ENCODE measurements around the gene ADAMTSL3. TPM values are rescaled to one million over a fixed set of nuclear protein-coding genes. Genes with fewer than 3 reads are reported as not detected.

ADAMTSL3 gene
- total RNA-seq, 2 donors from 2014 or later: not detected

DNA sequence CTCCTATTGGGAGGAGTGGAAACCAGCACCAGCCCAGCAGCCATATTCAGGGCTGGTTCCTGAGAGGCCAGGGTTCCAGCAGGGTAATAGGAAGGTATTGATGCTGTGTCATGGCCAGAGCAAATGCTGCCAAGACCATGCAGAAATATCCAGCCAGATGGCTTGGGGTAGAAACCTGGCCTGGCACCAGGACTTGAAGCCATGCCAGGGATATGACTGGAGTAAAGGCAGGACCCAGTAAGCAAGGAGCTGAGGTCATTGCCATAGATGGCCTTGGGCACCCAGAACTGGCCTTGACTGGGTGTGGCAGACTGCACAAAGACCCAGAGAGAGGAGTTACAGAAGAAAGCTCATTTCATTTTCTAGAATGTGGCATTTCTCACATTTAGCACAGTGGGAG lies 324.1 kb downstream of the ADAMTSL3 start:
- H3K27me3 Mint-ChIP-seq: peaks cover 0 to 4% of the 10 kb centered on the region in 2 donors
- no peak overlapping the region for H3K27ac Mint-ChIP-seq
- H3K36me3 Mint-ChIP-seq: no peaks in the 10 kb centered on the region
- no peak for DNase-seq (ENCODE audit: low spot score)
- ATAC-seq: no peak
- no peaks in the 10 kb centered on the region for H3K4me1 Mint-ChIP-seq (ENCODE audit: low read depth in 2 of 2)
- no peak overlapping the region for H3K4me3 Mint-ChIP-seq
- no peaks in the 10 kb centered on the region for H3K9me3 Mint-ChIP-seq

DNA sequence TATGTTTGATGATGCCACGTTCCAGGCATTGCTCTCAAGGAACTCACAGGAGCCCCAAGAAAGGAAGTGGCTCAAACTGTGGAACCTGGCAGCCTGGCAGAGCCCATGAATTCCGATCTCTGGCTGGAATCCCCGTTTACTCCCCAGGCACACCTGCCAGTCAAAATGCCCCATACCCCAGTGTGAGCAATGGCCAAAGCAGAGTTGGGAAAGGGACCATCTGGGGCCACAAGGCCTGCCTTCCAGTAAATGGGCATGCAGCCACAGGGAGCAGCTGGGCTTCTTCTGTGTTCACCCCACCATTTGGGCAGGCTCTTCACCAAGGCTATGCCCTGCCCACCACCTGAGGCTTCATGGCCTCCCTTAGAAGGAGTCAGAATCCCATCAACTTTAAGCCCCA lies 324.7 kb downstream of the ADAMTSL3 start:
- no peaks in the 10 kb centered on the region for H3K4me1 Mint-ChIP-seq (ENCODE audit: low read depth in 2 of 2)
- H3K27me3 Mint-ChIP-seq: peaks cover 0 to 4% of the 10 kb centered on the region in 2 donors
- ATAC-seq (no peak), DNase-seq (ENCODE audit: low spot score) (no peak)
- no peaks in the 10 kb centered on the region for H3K9me3 Mint-ChIP-seq
- H3K27ac Mint-ChIP-seq: no peak overlapping the region
- H3K36me3 Mint-ChIP-seq: no peaks in the 10 kb centered on the region
- H3K4me3 Mint-ChIP-seq: no peak overlapping the region

DNA sequence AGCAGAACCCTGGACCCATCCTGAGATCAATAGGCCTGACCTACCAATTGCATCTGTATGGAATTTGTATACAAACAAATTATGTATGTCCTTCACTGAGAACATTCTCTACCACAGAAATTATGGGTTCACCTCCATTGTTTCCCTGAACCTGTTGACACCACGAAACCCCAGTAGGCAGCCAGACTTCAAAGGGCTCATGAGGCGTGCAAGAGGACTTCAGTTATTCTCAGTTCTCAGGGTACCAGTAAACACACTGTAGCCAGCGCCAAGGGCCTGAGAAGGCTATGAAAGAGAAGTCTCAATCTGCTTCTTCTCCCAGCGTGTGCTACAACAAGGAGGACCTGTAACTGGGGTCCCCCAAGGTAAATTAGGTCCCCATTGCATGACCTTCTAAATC lies 326.7 kb downstream of the ADAMTSL3 start:
- no peak for ATAC-seq
- H3K27ac Mint-ChIP-seq: no peak overlapping the region
- no peaks in the 10 kb centered on the region for H3K27me3 Mint-ChIP-seq

DNA sequence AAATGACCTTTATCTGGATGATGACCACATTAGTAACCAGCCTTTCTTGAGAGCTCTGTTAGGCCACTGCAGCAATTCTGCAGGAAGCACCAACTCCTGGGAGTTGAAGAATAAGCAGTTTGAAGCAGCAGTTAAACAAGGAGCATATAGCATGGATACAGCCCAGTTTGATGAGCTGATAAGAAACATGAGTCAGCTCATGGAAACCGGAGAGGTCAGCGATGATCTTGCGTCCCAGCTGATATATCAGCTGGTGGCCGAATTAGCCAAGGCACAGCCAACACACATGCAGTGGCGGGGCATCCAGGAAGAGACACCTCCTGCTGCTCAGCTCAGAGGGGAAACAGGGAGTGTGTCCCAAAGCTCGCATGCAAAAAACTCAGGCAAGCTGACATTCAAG lies 328.8 kb downstream of the ADAMTSL3 start:
- Mint-ChIP-seq H3K36me3 (no peaks in the 10 kb centered on the region), H3K27me3 (peaks cover 0 to 3% of the 10 kb centered on the region in 2 donors), H3K4me1 (ENCODE audit: low read depth in 2 of 2) (no peaks in the 10 kb centered on the region), H3K9me3 (no peaks in the 10 kb centered on the region), H3K4me3 (no peak overlapping the region), H3K27ac (no peak overlapping the region)
- DNase-seq (ENCODE audit: low spot score) (no peak), ATAC-seq (no peak)

More for the DNA sequence above, 326.7 kb downstream of the ADAMTSL3 start:
- DNase-seq (ENCODE audit: low spot score): no peak
- Mint-ChIP-seq H3K4me3 (no peak overlapping the region), H3K9me3 (no peaks in the 10 kb centered on the region), H3K4me1 (ENCODE audit: low read depth in 2 of 2) (no peaks in the 10 kb centered on the region), H3K36me3 (no peaks in the 10 kb centered on the region)

DNA sequence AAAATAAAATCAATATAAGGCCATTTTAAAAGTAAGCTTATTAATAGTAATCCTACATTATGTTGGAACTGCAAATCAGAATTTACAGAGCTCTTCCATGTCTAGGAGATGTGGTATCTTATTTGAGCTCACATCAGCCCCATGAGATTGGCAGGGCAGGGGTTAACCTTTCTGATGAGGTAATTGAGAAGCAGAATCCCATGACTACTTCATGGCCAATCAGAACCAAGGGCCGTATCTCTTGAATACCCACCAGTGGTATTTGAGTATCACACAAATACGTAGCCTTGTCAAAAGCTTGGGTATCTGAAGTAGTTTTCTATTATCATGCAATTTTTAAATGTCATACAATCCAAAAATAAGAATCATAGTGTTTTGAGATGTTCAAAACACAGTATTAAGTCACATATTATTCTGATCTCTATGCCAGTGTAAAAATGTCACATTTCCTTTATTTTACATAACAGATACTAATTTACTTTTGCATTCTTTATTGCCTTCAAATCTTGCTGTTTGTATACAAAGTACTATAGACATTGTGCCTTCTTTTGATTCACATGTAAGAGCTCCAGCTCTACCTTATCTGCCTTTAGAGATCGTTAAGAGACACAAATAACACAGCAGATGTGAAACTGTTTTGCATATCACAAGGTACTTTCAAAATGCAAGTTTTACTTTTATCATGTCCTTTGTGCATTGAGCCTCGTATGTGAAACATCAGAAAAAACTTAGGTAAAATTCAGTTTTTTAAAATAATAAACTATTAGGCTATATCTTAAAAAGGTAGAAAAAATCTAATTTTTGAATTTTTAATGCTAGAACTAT lies 329.9 kb downstream of the ADAMTSL3 start:
- no peak for DNase-seq (ENCODE audit: low spot score)
- Mint-ChIP-seq H3K4me1 (ENCODE audit: low read depth in 2 of 2) (no peaks in the 10 kb centered on the region), H3K27me3 (peaks cover 0 to 3% of the 10 kb centered on the region in 2 donors), H3K27ac (no peak overlapping the region), H3K4me3 (no peak overlapping the region), H3K9me3 (no peaks in the 10 kb centered on the region), H3K36me3 (no peaks in the 10 kb centered on the region)
- no peak for ATAC-seq

DNA sequence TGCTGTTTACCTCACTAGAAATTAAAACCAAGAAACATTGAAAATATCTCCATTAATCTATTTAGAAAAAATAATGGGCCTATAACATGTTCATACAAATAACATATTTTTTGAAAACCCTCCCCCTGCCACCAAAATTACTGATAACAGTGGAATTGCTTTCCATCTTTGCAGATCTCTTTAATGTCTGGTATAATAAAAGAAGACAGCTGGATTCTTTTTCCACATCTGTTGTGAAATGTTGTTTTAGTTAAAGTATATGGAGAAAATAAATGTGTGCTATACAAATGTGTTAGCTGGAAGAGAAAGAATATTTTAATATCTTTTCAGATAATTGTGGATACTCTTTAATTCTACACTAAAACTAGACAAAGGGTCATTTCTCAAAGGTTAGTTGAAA lies 330.7 kb downstream of the ADAMTSL3 start:
- DNase-seq (ENCODE audit: low spot score) (no peak), ATAC-seq (no peak)
- Mint-ChIP-seq H3K4me3 (no peak overlapping the region), H3K27me3 (peaks cover 0 to 3% of the 10 kb centered on the region in 2 donors), H3K9me3 (no peaks in the 10 kb centered on the region), H3K36me3 (no peaks in the 10 kb centered on the region), H3K27ac (no peak overlapping the region), H3K4me1 (ENCODE audit: low read depth in 2 of 2) (no peaks in the 10 kb centered on the region)

DNA sequence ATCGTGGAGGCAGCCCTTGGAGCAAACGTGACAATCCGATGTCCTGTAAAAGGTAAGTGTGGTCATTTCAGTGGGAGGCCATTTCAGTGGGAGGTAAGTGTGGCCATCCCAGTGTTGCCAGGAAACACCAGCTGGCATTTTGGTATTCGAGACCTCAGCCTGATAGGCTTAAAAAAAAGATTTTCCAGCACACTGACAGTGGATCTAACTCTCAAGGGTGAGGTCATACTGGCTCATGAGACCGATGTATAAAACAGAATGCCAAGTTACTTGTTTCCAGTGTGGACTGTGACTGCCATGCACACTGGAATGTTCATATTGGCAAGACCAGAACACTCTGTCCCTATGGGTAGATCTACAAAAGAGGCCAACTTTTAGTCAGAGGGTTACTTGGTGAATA lies 337.2 kb downstream of the ADAMTSL3 start:
- Mint-ChIP-seq H3K36me3 (no peaks in the 10 kb centered on the region), H3K27ac (no peak overlapping the region), H3K27me3 (peaks cover 0 to 3% of the 10 kb centered on the region in 2 donors), H3K4me3 (no peak overlapping the region), H3K9me3 (no peaks in the 10 kb centered on the region), H3K4me1 (ENCODE audit: low read depth in 2 of 2) (no peaks in the 10 kb centered on the region)
- ATAC-seq: no peak
- DNase-seq (ENCODE audit: low spot score): no peak

DNA sequence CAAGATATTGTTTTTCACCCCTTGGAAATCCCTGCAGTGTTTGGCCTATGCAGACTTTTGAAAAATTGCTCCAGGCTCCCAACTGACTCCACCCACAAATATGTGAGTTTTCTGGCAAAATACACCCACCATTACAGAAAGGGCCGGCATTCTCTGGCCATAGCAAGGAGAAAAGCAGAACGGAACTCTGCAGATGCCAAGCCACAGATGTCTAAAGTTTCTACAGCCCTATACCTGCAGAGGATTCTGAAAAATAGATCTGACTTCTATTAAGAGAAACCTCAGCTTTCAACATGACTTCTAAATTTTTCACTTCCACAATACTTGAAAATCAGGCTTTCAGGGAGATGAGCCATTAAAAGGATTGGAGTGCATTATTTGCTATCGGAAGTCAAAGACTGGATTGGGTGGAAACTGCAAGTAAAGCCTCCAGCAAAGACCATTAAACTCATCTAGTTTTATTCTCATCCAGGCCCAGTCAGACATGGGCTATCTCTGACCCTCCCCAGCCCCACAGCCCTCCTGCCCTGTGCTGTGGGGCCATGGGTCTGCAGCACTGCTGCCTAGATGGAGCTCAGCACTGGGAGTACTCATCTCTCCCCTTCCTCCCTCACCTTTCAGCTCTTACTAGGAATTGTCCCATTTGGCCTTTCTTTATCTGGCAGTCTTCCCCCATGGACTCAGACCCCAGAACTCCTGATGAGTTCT lies 338.6 kb downstream of the ADAMTSL3 start:
- ATAC-seq (no peak), DNase-seq (ENCODE audit: low spot score) (no peak)
- H3K4me1 Mint-ChIP-seq (ENCODE audit: low read depth in 2 of 2): no peaks in the 10 kb centered on the region
- peaks cover 0 to 2% of the 10 kb centered on the region in 2 donors for H3K27me3 Mint-ChIP-seq
- no peak overlapping the region for H3K27ac Mint-ChIP-seq
- no peaks in the 10 kb centered on the region for H3K36me3 Mint-ChIP-seq
- H3K4me3 Mint-ChIP-seq: no peak overlapping the region
- H3K9me3 Mint-ChIP-seq: no peaks in the 10 kb centered on the region

DNA sequence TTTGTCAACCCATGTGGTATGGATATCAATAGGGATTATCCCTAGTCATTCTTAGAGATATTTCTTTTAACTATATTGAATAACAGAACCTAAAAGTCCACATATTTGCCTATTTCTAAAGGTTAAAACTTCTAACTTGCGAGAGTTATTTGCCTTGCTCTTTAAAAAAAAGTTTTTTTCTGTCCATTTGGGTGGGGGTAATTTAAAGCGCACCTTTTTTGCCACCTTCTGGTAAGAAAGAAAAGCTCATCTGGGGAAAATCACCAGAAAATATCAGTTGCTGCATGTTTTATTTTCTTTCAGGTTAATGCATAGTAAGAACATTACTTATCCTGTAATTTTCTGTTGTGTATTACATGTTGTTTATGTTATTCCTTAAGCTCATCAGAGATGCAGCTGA lies 339.7 kb downstream of the ADAMTSL3 start:
- H3K4me1 Mint-ChIP-seq (ENCODE audit: low read depth in 2 of 2): no peaks in the 10 kb centered on the region
- no peak overlapping the region for H3K27ac Mint-ChIP-seq
- ATAC-seq: no peak
- no peaks in the 10 kb centered on the region for H3K27me3 Mint-ChIP-seq
- no peak overlapping the region for H3K4me3 Mint-ChIP-seq
- no peak for DNase-seq (ENCODE audit: low spot score)
- no peaks in the 10 kb centered on the region for H3K36me3 Mint-ChIP-seq
- H3K9me3 Mint-ChIP-seq: no peaks in the 10 kb centered on the region

DNA sequence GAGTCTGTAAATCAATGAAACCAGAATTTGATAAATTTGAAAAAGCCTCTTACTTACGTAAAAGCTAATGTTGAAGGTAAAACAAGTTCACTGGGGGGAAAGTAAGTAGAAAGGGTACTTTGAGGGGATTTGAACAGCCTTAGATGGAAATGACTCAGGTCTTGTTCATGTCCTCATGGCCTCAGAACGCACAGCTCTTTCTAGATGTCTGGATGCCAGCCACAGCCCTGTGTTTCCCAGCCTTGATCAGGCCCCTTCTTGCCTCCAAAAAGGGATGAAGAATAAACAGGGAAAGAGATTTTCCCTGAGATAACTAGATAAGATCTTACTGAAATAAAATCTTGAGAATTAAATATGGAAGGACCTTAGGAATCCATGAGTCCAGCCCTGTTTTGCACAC lies 344.6 kb downstream of the ADAMTSL3 start:
- Mint-ChIP-seq H3K27ac (no peak overlapping the region), H3K4me1 (ENCODE audit: low read depth in 2 of 2) (no peaks in the 10 kb centered on the region), H3K9me3 (no peaks in the 10 kb centered on the region), H3K4me3 (no peak overlapping the region), H3K27me3 (peaks cover 0 to 7% of the 10 kb centered on the region in 2 donors), H3K36me3 (no peaks in the 10 kb centered on the region)
- no peak for DNase-seq (ENCODE audit: low spot score)
- no peak for ATAC-seq

DNA sequence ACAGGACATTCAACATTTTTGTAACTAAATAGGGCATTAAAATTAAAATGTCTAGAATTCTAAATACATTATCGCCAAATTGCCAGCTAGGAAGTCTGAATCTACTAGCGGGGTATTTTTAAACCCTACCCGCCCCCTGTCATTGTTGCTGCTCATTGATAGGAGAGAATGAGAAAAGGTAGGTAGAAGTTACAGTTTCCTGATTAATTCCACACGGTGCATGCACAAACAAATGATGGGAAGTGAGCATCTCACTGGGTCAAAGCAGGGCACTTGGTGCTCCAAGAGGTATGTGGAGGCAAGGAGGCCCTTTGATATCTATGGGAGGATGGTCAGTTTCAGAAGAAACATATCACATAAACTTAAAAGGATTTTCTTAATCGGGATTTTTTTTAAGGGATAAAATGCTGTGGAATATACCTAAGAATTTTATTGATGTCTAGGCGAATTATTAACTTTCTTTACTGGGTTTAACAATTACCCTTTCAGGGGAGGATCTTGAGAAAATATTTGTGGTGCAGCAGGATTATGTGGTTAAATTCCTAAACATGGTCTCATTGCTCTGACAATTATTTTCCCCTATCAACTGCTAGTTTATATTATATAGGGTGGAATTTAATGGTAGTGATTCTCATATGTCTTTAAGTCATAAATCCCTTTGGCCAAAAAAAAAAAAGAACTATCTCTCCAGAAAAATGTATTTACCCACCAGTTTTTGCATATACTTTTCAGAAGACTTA lies 345.6 kb downstream of the ADAMTSL3 start:
- H3K27me3 Mint-ChIP-seq: peaks cover 0 to 7% of the 10 kb centered on the region in 2 donors

DNA sequence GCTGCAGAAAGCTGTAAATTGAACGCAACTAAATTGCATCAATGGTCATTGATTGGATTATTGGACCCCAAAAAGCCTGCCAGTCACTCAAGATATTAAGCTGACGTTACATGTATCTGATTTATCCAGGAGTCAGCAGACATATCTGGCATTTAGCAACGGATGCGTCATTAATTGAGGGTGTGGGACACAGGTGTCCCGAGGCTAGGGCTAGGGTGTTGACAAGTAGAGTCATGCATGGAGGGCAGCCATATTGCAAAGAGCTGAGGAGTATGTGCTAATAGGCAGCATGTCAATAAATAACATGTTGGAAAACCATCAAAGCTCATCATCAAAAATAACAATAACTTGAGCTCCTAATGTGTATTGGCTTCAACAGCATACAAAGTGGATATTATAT lies 347.1 kb downstream of the ADAMTSL3 start:
- peaks cover 0 to 7% of the 10 kb centered on the region in 2 donors for H3K27me3 Mint-ChIP-seq
- no peak overlapping the region for H3K4me3 Mint-ChIP-seq
- H3K4me1 Mint-ChIP-seq (ENCODE audit: low read depth in 2 of 2): no peaks in the 10 kb centered on the region
- ATAC-seq (no peak), DNase-seq (ENCODE audit: low spot score) (no peak)
- H3K27ac Mint-ChIP-seq: no peak overlapping the region
- no peaks in the 10 kb centered on the region for H3K36me3 Mint-ChIP-seq
- H3K9me3 Mint-ChIP-seq: no peaks in the 10 kb centered on the region

More for the DNA sequence above, 345.6 kb downstream of the ADAMTSL3 start:
- no peaks in the 10 kb centered on the region for H3K4me1 Mint-ChIP-seq (ENCODE audit: low read depth in 2 of 2)
- H3K36me3 Mint-ChIP-seq: no peaks in the 10 kb centered on the region
- no peaks in the 10 kb centered on the region for H3K9me3 Mint-ChIP-seq
- no peak for DNase-seq (ENCODE audit: low spot score)
- no peak for ATAC-seq
- no peak overlapping the region for H3K4me3 Mint-ChIP-seq
- no peak overlapping the region for H3K27ac Mint-ChIP-seq

DNA sequence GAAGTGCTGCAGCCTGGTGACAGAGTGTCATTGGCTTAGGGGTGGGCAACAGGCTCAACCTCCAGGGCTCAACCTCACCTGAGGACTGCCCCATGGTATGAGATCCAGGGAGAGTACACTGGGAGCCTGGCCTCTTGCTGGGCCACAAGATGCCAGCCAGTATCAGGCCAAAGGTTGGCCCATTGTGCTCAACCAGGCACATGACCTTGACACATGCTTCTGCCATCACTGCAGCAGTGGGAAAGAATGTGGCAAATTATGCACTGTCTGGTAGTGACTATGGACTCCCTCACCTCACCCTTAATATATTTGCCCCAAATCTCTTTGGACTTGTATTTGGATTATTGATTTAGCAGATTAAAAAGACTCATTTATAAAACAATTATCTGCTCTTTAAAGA lies 347.7 kb downstream of the ADAMTSL3 start:
- no peaks in the 10 kb centered on the region for H3K36me3 Mint-ChIP-seq
- no peak overlapping the region for H3K4me3 Mint-ChIP-seq
- H3K27ac Mint-ChIP-seq: no peak overlapping the region
- ATAC-seq: no peak
- H3K9me3 Mint-ChIP-seq: no peaks in the 10 kb centered on the region
- H3K27me3 Mint-ChIP-seq: peaks cover 0 to 7% of the 10 kb centered on the region in 2 donors
- DNase-seq (ENCODE audit: low spot score): no peak
- H3K4me1 Mint-ChIP-seq (ENCODE audit: low read depth in 2 of 2): no peaks in the 10 kb centered on the region
